Neural crest cell (in vitro differentiated cells): Measurements from ENCODE around the gene GFPT2. TPM values are rescaled to one million over a fixed set of nuclear protein-coding genes. Genes with fewer than 3 reads are reported as not detected.

Experiments used
- DNase-seq: peaks from one replicate; pipeline ENCODE4 v3.0.0; 2021; ENCODE audit warnings: low read depth, mixed read lengths, low spot score
- H3K27ac Mint-ChIP-seq: one replicate; pipeline ENCODE4 v1.8.0; 2021; ENCODE audit warnings: mild to moderate bottlenecking, mixed read lengths; ENCODE audit not compliant: unreplicated experiment
- H3K27me3 Mint-ChIP-seq: 2 replicates; pipeline ENCODE4 v1.8.0; 2021; ENCODE audit warnings: low read depth, mild to moderate bottlenecking, mixed read lengths
- H3K36me3 Mint-ChIP-seq: 2 replicates; pipeline ENCODE4 v1.8.0; 2021; ENCODE audit warnings: low read depth, mild to moderate bottlenecking, mixed read lengths
- H3K4me1 Mint-ChIP-seq: 2 replicates; pipeline ENCODE4 v1.8.0; 2021; ENCODE audit warnings: mixed read lengths
- H3K4me3 Mint-ChIP-seq: one replicate; pipeline ENCODE4 v1.8.0; 2021; ENCODE audit warnings: mild to moderate bottlenecking, mixed read lengths
- H3K9me3 Mint-ChIP-seq: 2 replicates; pipeline ENCODE4 v1.8.0; 2021; ENCODE audit warnings: mixed read lengths
- total RNA-seq: library from RNA; stranded (reverse); gene quantifications from 2 replicates; pipeline ENCODE4 v1.2.1, GENCODE V29; 2021
- TF ChIP-seq, protein P1 (sequence below): fragments of 200-600 bp; sonication (generic); conservative IDR thresholded peaks from 2 replicates; pipeline ENCODE4 v1.5.0; 2021; ENCODE audit warnings: antibody characterized with exemption, mild to moderate bottlenecking

Gene GFPT2
- total RNA-seq, 1 donor from 2014 or later, result 12.5 TPM

DNA sequence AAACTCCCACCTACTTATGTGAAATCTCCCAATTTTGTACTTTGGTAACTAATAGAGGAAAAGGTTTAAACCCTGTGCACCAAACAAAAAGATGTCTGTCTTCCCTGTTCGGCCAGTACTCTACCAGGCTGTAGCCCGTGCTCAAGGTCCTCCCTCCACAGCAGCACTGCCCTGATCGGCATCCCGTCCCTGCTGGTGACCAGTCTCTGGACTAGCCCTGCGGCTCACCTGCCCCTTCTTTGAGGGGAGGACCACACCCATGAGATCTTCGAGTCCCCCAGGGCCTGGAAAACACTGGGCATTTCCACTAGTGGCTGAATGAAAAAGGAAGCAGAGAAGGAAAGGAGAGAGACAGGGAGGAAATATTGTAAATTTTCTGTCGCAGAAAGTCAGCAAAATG, 2.8 kb downstream of the GFPT2 start:
- Mint-ChIP-seq H3K27ac (no peak overlapping the region), H3K4me1 (peaks cover 27% of the 10 kb centered on the region), H3K9me3 (no peaks in the 10 kb centered on the region), H3K36me3 (no peaks in the 10 kb centered on the region), H3K27me3 (peaks cover 35% of the 10 kb centered on the region), H3K4me3 (peak overlapping the region; percentile 93)
- DNase-seq, result no peak
- TF ChIP-seq, protein P1, sequence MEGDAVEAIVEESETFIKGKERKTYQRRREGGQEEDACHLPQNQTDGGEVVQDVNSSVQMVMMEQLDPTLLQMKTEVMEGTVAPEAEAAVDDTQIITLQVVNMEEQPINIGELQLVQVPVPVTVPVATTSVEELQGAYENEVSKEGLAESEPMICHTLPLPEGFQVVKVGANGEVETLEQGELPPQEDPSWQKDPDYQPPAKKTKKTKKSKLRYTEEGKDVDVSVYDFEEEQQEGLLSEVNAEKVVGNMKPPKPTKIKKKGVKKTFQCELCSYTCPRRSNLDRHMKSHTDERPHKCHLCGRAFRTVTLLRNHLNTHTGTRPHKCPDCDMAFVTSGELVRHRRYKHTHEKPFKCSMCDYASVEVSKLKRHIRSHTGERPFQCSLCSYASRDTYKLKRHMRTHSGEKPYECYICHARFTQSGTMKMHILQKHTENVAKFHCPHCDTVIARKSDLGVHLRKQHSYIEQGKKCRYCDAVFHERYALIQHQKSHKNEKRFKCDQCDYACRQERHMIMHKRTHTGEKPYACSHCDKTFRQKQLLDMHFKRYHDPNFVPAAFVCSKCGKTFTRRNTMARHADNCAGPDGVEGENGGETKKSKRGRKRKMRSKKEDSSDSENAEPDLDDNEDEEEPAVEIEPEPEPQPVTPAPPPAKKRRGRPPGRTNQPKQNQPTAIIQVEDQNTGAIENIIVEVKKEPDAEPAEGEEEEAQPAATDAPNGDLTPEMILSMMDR, result no peak

DNA sequence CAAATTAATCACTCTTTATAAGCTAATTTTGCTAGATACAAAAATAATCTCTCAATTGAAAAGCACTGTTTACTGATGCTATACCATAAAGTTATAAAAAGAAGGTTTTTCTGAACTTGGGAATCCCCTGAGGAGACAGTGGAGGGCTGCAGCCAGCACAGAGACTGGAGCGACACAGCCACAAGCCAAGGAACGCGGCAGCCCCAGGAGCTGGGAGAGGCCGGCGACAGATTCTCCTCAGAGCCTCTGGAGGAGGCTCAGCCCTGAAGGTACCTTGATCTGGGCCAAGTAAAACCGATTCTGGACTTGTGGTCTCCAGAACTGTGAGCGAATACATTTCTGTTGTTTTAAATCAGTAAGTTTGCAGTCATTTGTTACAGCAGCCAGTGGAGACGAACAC, 3.7 kb downstream of the GFPT2 start:
- peaks cover 25% of the 10 kb centered on the region for H3K4me1 Mint-ChIP-seq
- DNase-seq, result no peak
- TF ChIP-seq, protein P1, result no peak
- H3K4me3 Mint-ChIP-seq, result no peak overlapping the region
- H3K27ac Mint-ChIP-seq, result no peak overlapping the region
- peaks cover 27% of the 10 kb centered on the region for H3K27me3 Mint-ChIP-seq
- H3K36me3 Mint-ChIP-seq, result no peaks in the 10 kb centered on the region
- no peaks in the 10 kb centered on the region for H3K9me3 Mint-ChIP-seq

DNA sequence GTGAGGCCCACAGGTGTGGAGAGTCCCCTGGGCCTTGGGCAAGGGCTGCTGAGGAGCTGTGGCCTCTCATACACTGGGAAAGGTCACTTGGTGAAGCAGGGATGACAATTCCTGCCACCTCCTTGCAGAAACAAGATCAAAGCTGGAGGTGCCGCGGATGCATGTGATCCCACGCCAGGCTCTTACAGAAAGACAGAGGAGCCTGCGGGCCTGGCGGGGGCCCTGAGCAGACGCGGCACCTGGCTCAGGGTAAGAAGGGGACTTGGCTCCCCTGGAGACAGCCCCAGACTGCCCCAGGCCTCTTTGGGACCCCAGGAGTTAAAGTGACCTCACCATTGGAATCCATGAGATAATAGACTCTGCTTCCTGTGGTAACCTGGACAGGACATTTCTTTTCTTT, 4.8 kb downstream of the GFPT2 start:
- Mint-ChIP-seq H3K4me3 (peak overlapping the region; percentile 27), H3K36me3 (no peaks in the 10 kb centered on the region), H3K27me3 (peaks cover 25% of the 10 kb centered on the region), H3K27ac (no peak overlapping the region), H3K9me3 (no peaks in the 10 kb centered on the region), H3K4me1 (peaks cover 30% of the 10 kb centered on the region)
- TF ChIP-seq, protein P1, result no peak
- no peak for DNase-seq

DNA sequence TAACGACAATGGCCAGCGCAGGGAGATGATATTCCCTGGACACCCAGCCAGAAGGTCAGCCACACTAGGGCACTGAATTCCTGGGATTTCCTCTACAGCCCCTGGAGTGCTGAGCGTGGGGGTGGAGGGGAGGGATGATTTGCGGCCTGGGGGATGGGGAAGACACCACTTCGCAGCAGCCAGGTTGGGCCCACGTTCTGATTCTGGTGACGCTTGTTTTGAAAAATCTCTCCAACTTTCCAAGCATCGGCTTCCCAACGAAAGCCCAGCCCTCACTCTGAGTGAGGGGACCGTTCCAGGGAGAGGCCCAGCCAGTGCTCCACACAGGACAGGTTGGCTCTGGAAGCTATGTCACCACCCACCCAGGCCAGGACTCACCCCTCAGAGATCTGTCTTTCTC, 5.4 kb downstream of the GFPT2 start:
- H3K9me3 Mint-ChIP-seq, result no peaks in the 10 kb centered on the region
- H3K36me3 Mint-ChIP-seq, result no peaks in the 10 kb centered on the region
- H3K27ac Mint-ChIP-seq, result no peak overlapping the region
- H3K4me3 Mint-ChIP-seq, result no peak overlapping the region
- peaks cover 26% of the 10 kb centered on the region for H3K27me3 Mint-ChIP-seq
- TF ChIP-seq, protein P1, result no peak
- no peak for DNase-seq
- H3K4me1 Mint-ChIP-seq, result peaks cover 36% of the 10 kb centered on the region

DNA sequence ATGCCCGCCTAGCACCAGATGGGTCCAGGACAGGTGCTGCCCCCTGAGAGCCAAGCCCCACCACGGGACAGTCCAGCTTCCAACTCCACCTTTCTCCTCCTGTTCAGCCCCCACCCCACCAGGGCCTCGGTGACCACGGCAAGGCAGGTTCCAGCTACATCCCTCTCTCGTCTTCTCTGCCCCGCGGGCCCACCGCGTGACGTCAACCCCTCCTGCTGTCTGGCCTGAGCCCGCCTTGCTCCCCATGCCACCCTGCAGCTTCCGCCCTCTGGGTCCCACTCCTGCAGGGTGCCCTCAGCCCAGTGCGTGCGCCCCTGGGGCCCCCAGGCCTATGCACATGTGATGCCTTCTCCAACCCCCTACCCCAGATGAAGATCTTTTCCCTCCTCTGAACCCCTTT, 6.8 kb downstream of the GFPT2 start:
- H3K9me3 Mint-ChIP-seq, result no peaks in the 10 kb centered on the region
- H3K27ac Mint-ChIP-seq, result no peak overlapping the region
- H3K27me3 Mint-ChIP-seq, result peaks cover 20% of the 10 kb centered on the region
- H3K4me1 Mint-ChIP-seq, result peaks cover 31% of the 10 kb centered on the region
- no peaks in the 10 kb centered on the region for H3K36me3 Mint-ChIP-seq
- TF ChIP-seq, protein P1, result no peak
- DNase-seq, result no peak
- H3K4me3 Mint-ChIP-seq, result no peak overlapping the region

DNA sequence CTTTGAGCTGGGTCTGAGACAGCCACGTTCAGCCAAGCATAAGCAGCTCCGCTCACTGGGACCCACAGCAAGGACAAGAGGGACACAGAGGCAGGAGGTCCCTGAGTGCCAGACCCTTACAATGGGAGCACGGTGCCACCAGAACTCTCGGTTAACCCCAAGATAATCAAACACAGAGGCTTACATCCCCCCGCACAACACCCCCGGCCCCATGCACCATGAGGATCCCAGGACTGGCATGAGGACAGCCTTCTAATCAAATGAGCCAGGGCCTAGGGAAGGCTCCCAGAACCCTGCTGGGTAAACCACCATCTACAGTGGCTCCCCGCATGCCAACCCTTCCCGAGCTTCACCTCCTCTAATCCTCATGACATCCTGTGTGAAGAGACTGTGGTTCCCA, 7.4 kb downstream of the GFPT2 start:
- TF ChIP-seq, protein P1, result no peak
- DNase-seq, result no peak
- Mint-ChIP-seq H3K4me1 (peaks cover 25% of the 10 kb centered on the region), H3K9me3 (no peaks in the 10 kb centered on the region), H3K4me3 (no peak overlapping the region), H3K27ac (no peak overlapping the region), H3K27me3 (peaks cover 16% of the 10 kb centered on the region), H3K36me3 (no peaks in the 10 kb centered on the region)
